NCI-H2029 treated with DMSO at 0.1 percent for 48 hours (cell line): ENCODE results near the gene GRIK3.

Experiments used
- DNase-seq: peaks from one replicate; lab custom pipeline; 2025; lab: John Stamatoyannopoulos, UW

The GRIK3 gene

DNA sequence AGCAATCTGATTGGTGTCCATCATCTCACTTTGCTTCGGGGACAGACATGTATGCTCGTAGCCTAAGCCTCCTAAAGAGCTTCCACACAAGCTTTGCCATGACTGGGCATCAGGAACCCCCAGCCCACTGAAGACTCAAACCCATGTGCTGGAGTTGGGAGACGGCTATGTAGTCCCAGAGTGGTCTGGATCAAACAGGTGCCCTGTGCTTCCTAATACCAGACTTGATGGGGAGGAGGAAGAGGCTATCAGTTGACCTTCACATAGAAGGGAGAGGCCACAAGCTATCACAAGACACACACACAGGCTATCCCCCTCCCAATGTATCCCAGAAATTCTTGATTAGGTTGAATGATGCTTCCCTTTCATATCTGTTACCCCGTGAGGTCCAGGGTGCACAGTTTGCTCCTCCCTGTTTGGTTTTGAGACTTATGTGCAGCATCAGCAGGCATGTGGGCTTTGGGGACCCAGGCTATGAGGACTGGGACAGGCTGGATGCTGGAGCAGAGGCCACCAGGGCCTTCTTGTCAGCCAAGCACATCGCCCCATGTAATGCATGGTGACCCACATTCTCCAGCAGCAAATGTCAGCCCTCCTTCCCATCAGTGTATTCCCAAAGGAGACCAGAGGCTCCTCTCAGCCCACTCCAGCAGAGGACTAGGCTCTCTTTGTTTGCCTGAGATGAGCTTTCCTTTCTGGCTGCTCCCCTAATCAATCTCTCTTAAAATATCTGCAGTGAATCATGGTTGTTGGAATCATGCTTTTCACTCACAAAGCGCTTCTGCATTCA lies 159.8 kb downstream of the GRIK3 start:
- no peak for DNase-seq

- DNase-seq: no peak
These were observed 161.5 kb downstream of the GRIK3 start for GRCh38 chr1:36872858-36873257.

DNA sequence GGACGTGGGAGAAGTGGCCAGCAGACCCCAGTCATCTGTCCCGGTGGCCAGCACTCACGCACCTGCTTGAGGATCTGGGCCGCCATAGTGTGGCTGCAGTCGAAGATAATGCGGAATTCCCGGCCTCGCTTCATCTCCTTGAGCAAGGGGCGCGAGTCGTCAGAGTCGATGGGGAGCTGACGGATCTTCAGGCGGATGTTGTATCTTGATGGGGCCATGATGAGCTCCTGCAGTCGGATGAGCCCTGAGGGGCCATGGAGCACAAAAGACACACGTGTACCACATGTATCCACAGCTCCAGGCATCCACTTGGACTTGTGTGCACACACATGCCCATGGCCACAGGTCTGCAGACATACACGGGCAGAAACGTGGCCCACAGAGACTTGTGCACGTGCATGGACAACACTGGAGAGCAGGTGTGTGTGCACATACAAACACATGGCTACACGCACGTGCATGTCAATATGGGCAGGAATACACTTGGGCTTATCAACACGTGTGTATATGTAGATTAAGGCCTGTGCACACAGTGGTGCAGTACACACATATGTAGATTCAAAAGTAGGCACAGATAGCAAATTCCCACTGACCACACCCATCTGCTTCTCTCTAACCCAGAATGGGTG lies 162.1 kb downstream of the GRIK3 start:
- DNase-seq: no peak

DNA sequence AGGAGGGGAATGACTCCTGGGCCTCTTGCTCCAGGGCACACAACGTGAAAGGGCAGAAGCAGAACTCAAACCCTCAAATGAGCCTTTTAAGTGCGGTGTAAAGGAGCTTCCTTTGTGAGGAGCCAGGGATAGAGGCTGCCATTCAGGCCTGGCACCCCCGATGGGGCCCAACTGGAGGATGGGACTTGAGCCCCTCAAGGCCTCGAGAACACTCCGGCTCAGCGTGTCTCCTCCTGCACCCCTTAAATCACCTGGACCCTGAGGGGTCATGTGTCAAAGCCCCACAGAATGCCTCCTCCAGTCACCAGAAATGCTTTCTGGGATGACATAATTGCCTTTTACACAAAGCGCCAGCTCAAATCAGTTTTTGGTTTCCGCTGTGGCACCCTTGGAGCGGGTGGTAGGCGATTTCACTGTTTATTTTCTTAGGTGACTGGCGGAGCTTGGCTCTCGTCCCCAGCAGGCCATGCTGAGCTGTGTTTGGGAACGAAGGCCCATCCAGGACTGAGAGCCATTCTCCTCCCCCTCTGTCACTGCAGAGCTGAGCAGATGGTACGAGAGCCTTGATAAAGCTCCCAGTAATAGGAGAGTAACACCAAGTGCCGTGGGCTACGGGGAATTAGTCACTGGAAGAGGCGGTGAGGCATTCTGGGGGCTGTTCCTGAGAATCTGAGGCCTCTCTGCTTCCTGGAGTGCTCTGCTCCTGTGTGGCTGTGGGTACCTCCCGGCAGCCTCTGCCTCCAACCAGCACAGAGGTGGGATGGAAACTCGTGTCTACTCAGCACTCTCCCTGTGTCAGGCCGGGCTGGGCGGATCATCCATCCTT lies 163.0 kb downstream of the GRIK3 start:
- DNase-seq: no peak

GRCh38 chr1:36869826-36870225 lies 164.5 kb downstream of the GRIK3 start:
- DNase-seq: no peak

- no peak for DNase-seq
These were observed 165.3 kb downstream of the GRIK3 start for GRCh38 chr1:36869054-36869453.

DNA sequence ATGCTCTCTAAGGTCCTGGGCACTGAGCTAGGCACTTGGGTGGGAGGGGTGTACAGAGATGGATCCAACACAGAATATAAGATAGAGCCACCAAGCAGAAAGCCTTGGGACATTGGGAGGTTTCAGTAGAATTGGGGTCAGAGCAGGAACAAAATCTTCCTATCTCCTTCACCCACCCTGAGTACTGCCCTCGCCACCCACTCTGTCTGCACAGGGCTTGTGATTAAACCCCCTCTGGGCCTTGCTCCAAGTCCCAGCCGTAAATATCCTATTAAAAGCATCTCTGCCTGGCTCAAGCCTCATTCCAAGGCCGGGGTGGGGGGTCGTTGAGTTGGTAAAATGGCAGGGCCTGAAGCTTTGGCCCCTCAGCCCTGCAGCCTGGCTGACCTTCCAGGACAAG lies 166.7 kb downstream of the GRIK3 start:
- no peak for DNase-seq

DNA sequence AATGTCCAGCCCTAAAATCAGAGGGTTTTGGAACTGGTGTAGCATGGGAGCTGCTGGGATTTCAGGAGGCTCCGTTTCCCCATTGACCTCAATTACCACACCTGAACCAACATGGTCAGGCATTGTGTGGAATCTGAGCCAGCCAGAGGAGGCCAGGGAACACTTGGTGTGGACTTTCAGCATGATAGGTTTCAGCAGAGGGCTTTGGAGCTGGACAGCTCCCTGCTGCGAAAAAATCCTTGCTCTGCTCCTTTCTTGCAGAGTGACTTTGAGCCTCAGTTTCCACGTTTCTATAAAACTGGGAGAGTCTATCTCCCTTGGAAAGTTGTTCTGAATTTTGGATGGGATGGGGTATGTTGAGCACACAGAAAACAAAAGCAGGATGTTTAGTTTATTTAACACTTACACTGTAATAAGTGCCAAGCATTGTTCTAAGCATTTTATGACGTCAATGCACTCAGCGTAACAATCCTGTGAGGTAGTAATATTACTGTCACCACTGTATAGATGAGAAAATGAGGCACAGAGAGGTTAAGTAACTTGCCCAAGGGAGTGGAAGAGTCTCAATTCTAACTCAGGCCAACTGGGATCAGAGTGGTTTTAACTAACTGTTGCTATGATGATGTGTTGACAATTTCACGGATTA lies 168.0 kb downstream of the GRIK3 start:
- no peak for DNase-seq

DNA sequence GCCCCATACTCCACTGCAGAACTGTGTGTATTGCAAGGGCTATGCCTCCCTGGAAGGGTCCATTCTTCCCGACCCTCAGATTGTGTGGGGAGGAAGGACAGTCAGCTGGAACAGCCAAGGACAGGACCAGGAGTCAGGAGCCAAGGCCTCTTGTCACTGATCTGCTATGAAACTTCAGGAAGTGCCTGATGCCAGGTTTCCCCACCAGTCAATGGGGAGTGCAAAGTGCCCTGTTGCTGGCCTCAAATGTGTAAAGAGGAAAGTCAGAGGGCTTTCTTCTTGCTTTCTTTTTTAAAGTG lies 168.8 kb downstream of the GRIK3 start:
- DNase-seq: no peak

GRCh38 chr1:36864823-36865601 lies 169.3 kb downstream of the GRIK3 start:
- no peak for DNase-seq

GRCh38 chr1:36864182-36864822 lies 170.0 kb downstream of the GRIK3 start:
- peak; percentile 57 for DNase-seq

GRCh38 chr1:36863500-36863899 lies 170.8 kb downstream of the GRIK3 start:
- DNase-seq: no peak

- DNase-seq: no peak
These were observed 171.3 kb downstream of the GRIK3 start for GRCh38 chr1:36863061-36863460.

GRCh38 chr1:36861375-36861774 lies 172.9 kb downstream of the GRIK3 start:
- no peak for DNase-seq

GRCh38 chr1:36859926-36860325 lies 174.4 kb downstream of the GRIK3 start:
- no peak for DNase-seq

GRCh38 chr1:36858981-36859380 lies 175.3 kb downstream of the GRIK3 start:
- DNase-seq: no peak

DNA sequence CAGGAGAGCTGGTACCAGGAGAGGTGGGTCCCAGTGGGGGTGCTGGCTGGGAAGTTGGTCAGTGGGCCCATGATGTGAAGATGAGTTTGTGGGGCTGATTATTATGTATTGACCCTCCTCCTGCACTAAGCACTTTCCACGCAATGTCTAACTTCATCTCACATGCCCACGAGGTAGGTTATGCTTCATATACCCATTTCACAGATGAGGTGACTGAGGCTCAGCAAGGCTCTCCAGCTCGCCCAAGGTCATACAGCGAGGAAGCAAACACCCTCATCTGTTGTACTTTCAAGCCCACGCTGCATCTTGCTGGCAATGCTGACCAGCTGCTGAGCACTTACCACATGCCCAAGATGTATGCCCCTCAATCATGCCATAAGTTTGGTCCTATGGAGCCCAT lies 175.8 kb downstream of the GRIK3 start:
- no peak for DNase-seq

GRCh38 chr1:36857754-36858153 lies 176.6 kb downstream of the GRIK3 start:
- no peak for DNase-seq

- peak; percentile 68 for DNase-seq
These were observed 178.4 kb downstream of the GRIK3 start for GRCh38 chr1:36855699-36856494.

DNA sequence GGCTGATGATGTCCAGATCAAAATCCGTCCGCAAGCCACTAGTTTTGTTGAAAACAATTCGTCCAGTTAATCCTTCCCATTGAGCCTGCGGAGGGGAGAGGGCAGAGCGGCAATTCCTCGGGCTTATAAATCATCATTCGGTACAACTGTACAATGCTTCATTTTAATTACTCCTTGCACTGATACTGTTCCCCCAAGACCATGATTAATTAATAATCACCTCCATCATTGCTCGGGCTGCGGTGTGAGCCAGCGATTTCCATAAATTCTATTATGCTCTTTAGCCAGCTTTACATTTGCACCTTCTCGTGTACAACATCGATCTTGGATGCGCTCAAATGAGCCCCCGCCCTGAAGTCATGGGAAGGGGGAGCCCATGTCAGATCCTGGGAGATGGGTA lies 180.7 kb downstream of the GRIK3 start:
- no peak for DNase-seq
